CD14-positive monocyte (primary cell): Measurements from ENCODE around the gene NOTCH1. TPM values are rescaled to one million over a fixed set of nuclear protein-coding genes. Genes with fewer than 3 reads are reported as not detected.

Source experiments
- DNase-seq, 3 donors: peaks; one replicate each; pipeline ENCODE4 v3.0.0-alpha.2; 2011 to 2022
- H2AFZ ChIP-seq: 2 replicates; pipeline ENCODE4 v1.6.0; 2012; ENCODE audit warnings: mild to moderate bottlenecking, low read depth, low read length, inconsistent platforms; ENCODE audit not compliant: insufficient read depth, poor library complexity, severe bottlenecking
- H3K27ac ChIP-seq, 2 donors: 1 replicate in 1 of 2; 2 replicates in 1 of 2; pipeline ENCODE4 v1.5.1; 2012 to 2013; ENCODE audit warnings: low read length in 2 of 2, control low read depth in 1 of 2, inconsistent platforms in 1 of 2, low read depth in 1 of 2, mild to moderate bottlenecking in 1 of 2
- H3K27me3 ChIP-seq, 2 donors: one replicate each; pipeline versions ENCODE4 v1.6.0 to v1.6.1; 2011 to 2013; ENCODE audit warnings: low read length in 2 of 2; ENCODE audit not compliant: control insufficient read depth in 2 of 2, insufficient read depth in 2 of 2
- H3K36me3 ChIP-seq, 2 donors: replicated peaks in 1 of 2; 1 replicate in 1 of 2; 2 replicates in 1 of 2; pipeline versions ENCODE4 v1.5.1 to v1.6.1; 2012 to 2013; ENCODE audit warnings: low read length in 2 of 2, control low read depth in 1 of 2, inconsistent platforms in 1 of 2, mild to moderate bottlenecking in 1 of 2; ENCODE audit not compliant: insufficient read depth in 2 of 2, control insufficient read depth in 1 of 2
- H3K4me1 ChIP-seq, 2 donors: 1 replicate in 1 of 2; 2 replicates in 1 of 2; pipeline versions ENCODE4 v1.5.1 to v1.6.1; 2012 to 2013; ENCODE audit warnings: low read length in 2 of 2, control low read depth in 1 of 2, inconsistent platforms in 1 of 2, mild to moderate bottlenecking in 1 of 2, moderate library complexity in 1 of 2; ENCODE audit not compliant: insufficient read depth in 2 of 2, control insufficient read depth in 1 of 2
- H3K4me2 ChIP-seq: replicated peaks from 2 replicates; pipeline ENCODE3; 2012; ENCODE audit warnings: low read length, moderate library complexity, mild to moderate bottlenecking; ENCODE audit not compliant: poor library complexity, severe bottlenecking; ENCODE audit errors: extremely low read depth
- H3K4me3 ChIP-seq, 3 experiments: fragments of 200-600 bp in 1 of 3; sonication (generic) in 1 of 3; replicated peaks in 1 of 3; 1 replicate in 2 of 3; 2 replicates in 1 of 3; pipeline ENCODE4 v1.5.1; 2011 to 2013; ENCODE audit warnings: low read length in 3 of 3, mild to moderate bottlenecking in 3 of 3, control low read depth in 2 of 3, low read depth in 2 of 3, inconsistent platforms in 1 of 3, moderate library complexity in 1 of 3
- H3K79me2 ChIP-seq: 2 replicates; pipeline ENCODE4 v1.6.0; 2012; ENCODE audit warnings: mild to moderate bottlenecking, control low read depth, inconsistent platforms, low read length, moderate library complexity; ENCODE audit not compliant: insufficient read depth
- H3K9ac ChIP-seq: 2 replicates; pipeline ENCODE4 v1.6.0; 2017; ENCODE audit warnings: low read length, mild to moderate bottlenecking; ENCODE audit not compliant: insufficient read depth, poor library complexity, severe bottlenecking
- H3K9me3 ChIP-seq, 2 donors: replicated peaks in 1 of 2; 1 replicate in 1 of 2; 2 replicates in 1 of 2; pipeline versions ENCODE4 v1.5.1 to v1.6.1; 2012 to 2013; ENCODE audit warnings: low read length in 2 of 2, control low read depth in 1 of 2; ENCODE audit not compliant: control insufficient read depth in 1 of 2, insufficient read depth in 1 of 2
- H4K20me1 ChIP-seq: 2 replicates; pipeline ENCODE4 v1.6.0; 2012; ENCODE audit warnings: mild to moderate bottlenecking, low read length, control low read depth, moderate library complexity; ENCODE audit not compliant: insufficient read depth
- H3K27ac Mint-ChIP-seq, 7 donors: one replicate each; pipeline ENCODE4 v1.8.0; 2020; ENCODE audit warnings: mild to moderate bottlenecking in 7 of 7, mixed read lengths in 7 of 7, moderate library complexity in 6 of 7, inconsistent platforms in 2 of 7
- H3K27me3 Mint-ChIP-seq, 3 donors: one replicate each; pipeline ENCODE4 v1.8.0; 2021 to 2022; ENCODE audit warnings: low read depth in 3 of 3, mild to moderate bottlenecking in 3 of 3, mixed read lengths in 3 of 3, moderate library complexity in 3 of 3, inconsistent platforms in 1 of 3
- H3K36me3 Mint-ChIP-seq, 2 donors: one replicate each; pipeline ENCODE4 v1.8.0; 2020; ENCODE audit warnings: mixed read lengths in 2 of 2, inconsistent platforms in 1 of 2, mild to moderate bottlenecking in 1 of 2
- H3K4me1 Mint-ChIP-seq: one replicate; pipeline ENCODE4 v1.8.0; 2020; ENCODE audit warnings: mild to moderate bottlenecking, mixed read lengths
- H3K4me3 Mint-ChIP-seq, 2 donors: one replicate each; pipeline ENCODE4 v1.8.0; 2020; ENCODE audit warnings: mild to moderate bottlenecking in 2 of 2, mixed read lengths in 2 of 2, moderate library complexity in 1 of 2
- H3K9me3 Mint-ChIP-seq, 7 donors: one replicate each; pipeline ENCODE4 v1.8.0; 2020 to 2022; ENCODE audit warnings: mixed read lengths in 7 of 7, mild to moderate bottlenecking in 6 of 7, moderate library complexity in 6 of 7, inconsistent platforms in 2 of 7
- WGBS: methylation state at CpG from one replicate; pipeline ENCODE4 v1.1.5; 2013; ENCODE audit warnings: missing lambda C conversion rate; ENCODE audit not compliant: insufficient coverage; 5-methylcytosine and 5-hydroxymethylcytosine counted together
- intact Hi-C, 2 donors: fragments of 100-400 bp; cut with micrococcal nuclease; formaldehyde crosslinking; loops; one replicate each; pipeline versions ENCODE4 v1.15.0 to v1.15.1; 2023
- polyA plus RNA-seq, 3 donors: library from polyadenylated mRNA; depleted of rRNA in 1 of 3; unstranded in 2 of 3; stranded (reverse) in 1 of 3; fragments of 300-500 nt in 2 of 3; fragments of >200 nt in 1 of 3; fragmentation: Illumina TruSeq in 2 of 3; gene quantifications; 1 replicate in 2 of 3; 2 replicates in 1 of 3; pipeline ENCODE4 v1.2.3, GENCODE V29; 2012 to 2021
- TF ChIP-seq, protein P1 (sequence below): fragments of 200-600 bp; IDR thresholded peaks from one replicate; pipeline ENCODE4 v1.8.0; 2022; ENCODE audit warnings: antibody characterized with exemption, mild to moderate bottlenecking

NOTCH1 gene
- polyA plus RNA-seq, 3 donors = 1.4 to 33.0 (median 2.2) TPM

DNA sequence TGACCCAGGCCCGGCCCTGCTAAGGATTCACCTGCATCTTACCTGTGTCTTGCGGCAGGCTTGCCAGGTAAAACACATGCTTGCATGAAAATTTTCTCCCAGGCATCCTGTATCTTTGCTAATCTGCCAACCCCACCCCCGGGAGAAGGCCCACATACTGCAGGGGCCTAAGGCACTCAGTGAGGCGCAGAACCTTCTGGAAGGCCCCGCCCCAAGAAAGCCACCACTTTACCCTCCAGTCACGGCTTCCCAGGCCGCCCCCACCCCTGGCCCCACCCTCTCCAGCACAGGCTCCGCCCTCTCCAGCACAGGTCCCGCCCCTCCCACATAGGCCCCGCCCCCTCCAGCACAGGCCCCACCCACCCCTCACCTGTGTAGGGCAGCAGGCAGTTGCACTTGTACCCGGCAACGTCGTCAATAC, 33.2 kb downstream of the NOTCH1 start:
- Mint-ChIP-seq H3K4me3 (no peak overlapping the region), H3K36me3 (peaks cover 62 to 93% of the 10 kb centered on the region in 2 donors), H3K9me3 (no peaks in the 10 kb centered on the region), H3K27me3 (peaks cover 0 to 5% (median 2%) of the 10 kb centered on the region in 3 donors), H3K4me1 (no peaks in the 10 kb centered on the region), H3K27ac (no peak overlapping the region)
- DNase-seq = no peak
- 100% methylated on average over 2 of the region's 13 CpGs for WGBS
- Histone ChIP-seq H3K27ac (no peak overlapping the region), H3K4me3 (no peak overlapping the region), H3K4me2 (no peak overlapping the region), H3K79me2 (no peaks in the 10 kb centered on the region), H3K36me3 (peaks cover 98 to 100% of the 10 kb centered on the region in 2 donors), H3K27me3 (no peaks in the 10 kb centered on the region), H3K9me3 (no peaks in the 10 kb centered on the region), H4K20me1 (peaks cover 98% of the 10 kb centered on the region), H2AFZ (no peak overlapping the region), H3K4me1 (no peaks in the 10 kb centered on the region), H3K9ac (no peak overlapping the region)
- TF ChIP-seq, protein P1, sequence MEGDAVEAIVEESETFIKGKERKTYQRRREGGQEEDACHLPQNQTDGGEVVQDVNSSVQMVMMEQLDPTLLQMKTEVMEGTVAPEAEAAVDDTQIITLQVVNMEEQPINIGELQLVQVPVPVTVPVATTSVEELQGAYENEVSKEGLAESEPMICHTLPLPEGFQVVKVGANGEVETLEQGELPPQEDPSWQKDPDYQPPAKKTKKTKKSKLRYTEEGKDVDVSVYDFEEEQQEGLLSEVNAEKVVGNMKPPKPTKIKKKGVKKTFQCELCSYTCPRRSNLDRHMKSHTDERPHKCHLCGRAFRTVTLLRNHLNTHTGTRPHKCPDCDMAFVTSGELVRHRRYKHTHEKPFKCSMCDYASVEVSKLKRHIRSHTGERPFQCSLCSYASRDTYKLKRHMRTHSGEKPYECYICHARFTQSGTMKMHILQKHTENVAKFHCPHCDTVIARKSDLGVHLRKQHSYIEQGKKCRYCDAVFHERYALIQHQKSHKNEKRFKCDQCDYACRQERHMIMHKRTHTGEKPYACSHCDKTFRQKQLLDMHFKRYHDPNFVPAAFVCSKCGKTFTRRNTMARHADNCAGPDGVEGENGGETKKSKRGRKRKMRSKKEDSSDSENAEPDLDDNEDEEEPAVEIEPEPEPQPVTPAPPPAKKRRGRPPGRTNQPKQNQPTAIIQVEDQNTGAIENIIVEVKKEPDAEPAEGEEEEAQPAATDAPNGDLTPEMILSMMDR = no peak
- intact Hi-C loops = no loop called here

GRCh38 chr9:136511670-136512592, 33.9 kb downstream of the NOTCH1 start:
- Mint-ChIP-seq H3K27me3 (peaks cover 0 to 5% (median 2%) of the 10 kb centered on the region in 3 donors), H3K9me3 (no peaks in the 10 kb centered on the region), H3K36me3 (peaks cover 61 to 95% of the 10 kb centered on the region in 2 donors), H3K4me3 (no peak overlapping the region), H3K4me1 (no peaks in the 10 kb centered on the region), H3K27ac (peak overlapping the region in 1 of 7 donors; percentile 11)
- H3K9me3 ChIP-seq = no peaks in the 10 kb centered on the region
- 95% methylated on average over 38 of the region's 46 CpGs for WGBS
- peak overlapping the region in 1 of 2 donors; percentile 11 for H3K27ac ChIP-seq
- H3K27me3 ChIP-seq = no peaks in the 10 kb centered on the region
- no peaks in the 10 kb centered on the region for H3K4me1 ChIP-seq
- no peak for DNase-seq
- H3K4me3 ChIP-seq = no peak overlapping the region
- H3K36me3 ChIP-seq = peaks cover 98 to 100% of the 10 kb centered on the region in 2 donors
- TF ChIP-seq, protein P1 = no peak
- intact Hi-C loops = no loop called here
- no peak overlapping the region for H2AFZ ChIP-seq
- H3K4me2 ChIP-seq = no peak overlapping the region
- H3K9ac ChIP-seq = no peak overlapping the region
- H3K79me2 ChIP-seq = no peaks in the 10 kb centered on the region
- H4K20me1 ChIP-seq = peaks cover 98% of the 10 kb centered on the region
